HG02981 (cell line): ENCODE results near the gene RPLP2.

Experiments used
- ATAC-seq: cut with Tn5 transposase; IDR thresholded peaks from one replicate; pipeline ENCODE4 v1.9.1; 2021; ENCODE audit warnings: mild to moderate bottlenecking, moderate library complexity; ENCODE audit not compliant: unreplicated experiment

The RPLP2 gene

GRCh38 chr11:846496-847098 is 36.8 kb downstream of the RPLP2 start:
- ATAC-seq, result no peak

GRCh38 chr11:847876-848275 is 38.1 kb downstream of the RPLP2 start:
- no peak for ATAC-seq

GRCh38 chr11:848380-848931 is 38.7 kb downstream of the RPLP2 start:
- ATAC-seq, result no peak

- ATAC-seq, result no peak
These were observed 39.5 kb downstream of the RPLP2 start for GRCh38 chr11:849104-849824.

- no peak for ATAC-seq
These were observed 40.4 kb downstream of the RPLP2 start for GRCh38 chr11:849951-850774.

GRCh38 chr11:850775-851763 is 41.3 kb downstream of the RPLP2 start:
- ATAC-seq, result no peak

- ATAC-seq, result no peak
These were observed 43.0 kb downstream of the RPLP2 start for GRCh38 chr11:852762-853161.

GRCh38 chr11:853682-854448 is 44.1 kb downstream of the RPLP2 start:
- no peak for ATAC-seq

- ATAC-seq, result no peak
These were observed 45.0 kb downstream of the RPLP2 start for GRCh38 chr11:854601-855329.

- no peak for ATAC-seq
These were observed 45.5 kb downstream of the RPLP2 start for GRCh38 chr11:855330-855674.

- no peak for ATAC-seq
These were observed 46.0 kb downstream of the RPLP2 start for GRCh38 chr11:855796-856195.

- ATAC-seq, result no peak
These were observed 46.6 kb downstream of the RPLP2 start for GRCh38 chr11:856397-856796.

GRCh38 chr11:858053-858761 is 48.4 kb downstream of the RPLP2 start:
- ATAC-seq, result no peak

GRCh38 chr11:858762-859339 is 49.1 kb downstream of the RPLP2 start:
- no peak for ATAC-seq

- no peak for ATAC-seq
These were observed 49.8 kb downstream of the RPLP2 start for GRCh38 chr11:859394-860131.

- no peak for ATAC-seq
These were observed 50.7 kb downstream of the RPLP2 start for GRCh38 chr11:860234-861104.

- ATAC-seq, result no peak
These were observed 51.3 kb downstream of the RPLP2 start for GRCh38 chr11:861105-861479.
